HepG2 (cell line): ENCODE measurements around the gene GPC2. TPM values are rescaled to one million over a fixed set of nuclear protein-coding genes. Genes with fewer than 3 reads are reported as not detected.

Experiments
- ATAC-seq: fragments of 200-7000 bp; cut with Tn5 transposase; 3 replicates; pipeline ENCODE4 v1.9.1; 2020; ENCODE audit warnings: mild to moderate bottlenecking, moderate library complexity
- BruUV-seq: library from RNA; stranded (reverse); fragments of 400-500 nt; replicated peaks from 2 replicates; lab custom pipeline; 2021; lab: Mats Ljungman, UMichigan
- CTCF ChIA-PET: fragments of 300-600 bp; formaldehyde crosslinking; extraction: SDS; loops from one replicate; lab custom pipeline; 2021; ENCODE audit warnings: low total read pairs, inconsistent platforms, low intra/inter-chr PET ratio; lab: Yijun Ruan, JAX
- POLR2A ChIA-PET: fragments of 350-600 bp; sonication (Branson Sonifier 250); formaldehyde crosslinking; loops from one replicate; lab custom pipeline; 2020; ENCODE audit warnings: antibody characterized with exemption, inconsistent platforms; lab: Yijun Ruan, JAX
- DNase-seq: peaks from one replicate; pipeline ENCODE4 v3.0.0-alpha.2; 2015; ENCODE audit warnings: low spot score
- FAIRE-seq: peaks from 3 replicates; lab custom pipeline; 2011; peaks lifted over from hg19 to GRCh38; lab: Jason Lieb, UNC
- H2AFZ ChIP-seq: one replicate; pipeline ENCODE4 v1.6.1; 2011; ENCODE audit warnings: low read length, inconsistent platforms
- H3K27ac ChIP-seq: fragments of 300-600 bp; 3 replicates; pipeline ENCODE4 v1.8.0; 2011; ENCODE audit warnings: mixed run types, mild to moderate bottlenecking, mixed read lengths, low read length, inconsistent platforms; ENCODE audit not compliant: insufficient read depth; ENCODE audit errors: extremely low read length
- H3K27me3 ChIP-seq, 2 experiments: fragments of 200-600 bp in 1 of 2; 2 replicates in 1 of 2; 3 replicates in 1 of 2; pipeline versions ENCODE4 v1.6.0 to v1.8.0; 2011; ENCODE audit warnings: low read length in 2 of 2, mild to moderate bottlenecking in 2 of 2, moderate library complexity in 2 of 2, inconsistent platforms in 1 of 2; ENCODE audit not compliant: insufficient read depth in 2 of 2, control insufficient read depth in 1 of 2
- H3K36me3 ChIP-seq, 2 experiments: fragments of 200-600 bp in 1 of 2; replicated peaks in 1 of 2; 2 replicates in 1 of 2; 3 replicates in 1 of 2; pipeline versions ENCODE4 v1.5.1 to v1.8.0; 2011; ENCODE audit warnings: low read length in 2 of 2, inconsistent platforms in 1 of 2; ENCODE audit not compliant: insufficient read depth in 2 of 2, control insufficient read depth in 1 of 2
- H3K4me1 ChIP-seq: 2 replicates; pipeline ENCODE4 v1.5.1; 2012; ENCODE audit warnings: low read length, inconsistent platforms; ENCODE audit not compliant: insufficient read depth
- H3K4me2 ChIP-seq: 2 replicates; pipeline ENCODE4 v1.6.0; 2011; ENCODE audit warnings: low read depth, low read length, inconsistent platforms
- H3K4me3 ChIP-seq, 3 experiments: fragments of 200-600 bp in 1 of 3; sonication (generic), shearing (Covaris generic) in 1 of 3; replicated peaks in 1 of 3; 2 replicates each; pipeline ENCODE4 v1.5.1; 2011 to 2016; ENCODE audit warnings: low read length in 3 of 3, inconsistent platforms in 2 of 3, low read depth in 2 of 3, mild to moderate bottlenecking in 2 of 3, control low read depth in 1 of 3, mixed read lengths in 1 of 3; ENCODE audit not compliant: insufficient read depth in 1 of 3
- H3K79me2 ChIP-seq: one replicate; pipeline ENCODE4 v1.6.1; 2011; ENCODE audit warnings: low read length, inconsistent platforms; ENCODE audit not compliant: insufficient read depth
- H3K9ac ChIP-seq: 2 replicates; pipeline ENCODE4 v1.6.0; 2011; ENCODE audit warnings: mild to moderate bottlenecking, low read depth, low read length, inconsistent platforms; ENCODE audit not compliant: insufficient read depth
- H3K9me3 ChIP-seq: 2 replicates; pipeline ENCODE4 v1.5.1; 2012; ENCODE audit warnings: mild to moderate bottlenecking, low read length
- H4K20me1 ChIP-seq: 2 replicates; pipeline ENCODE4 v1.6.0; 2011; ENCODE audit warnings: inconsistent platforms, mild to moderate bottlenecking, low read length, moderate library complexity; ENCODE audit not compliant: insufficient read depth
- DR1 ChIP-seq: sonication (generic); formaldehyde crosslinking; IDR thresholded peaks from 2 replicates; pipeline ENCODE4 v1.8.0; 2021; ENCODE audit warnings: mild to moderate bottlenecking, missing genetic modification reagents, inconsistent platforms
- GABPB1 ChIP-seq: IDR thresholded peaks from 2 replicates; pipeline ENCODE4 v1.6.1; 2016; ENCODE audit warnings: mild to moderate bottlenecking, missing genetic modification reagents, moderate library complexity, missing compliant biosample characterization
- IKZF4 ChIP-seq: sonication (generic); formaldehyde crosslinking; IDR thresholded peaks from 2 replicates; pipeline ENCODE4 v1.5.1; 2020; ENCODE audit warnings: borderline replicate concordance, mild to moderate bottlenecking, low read depth, missing genetic modification reagents; ENCODE audit errors: not compliant biosample characterization
- JDP2 ChIP-seq: sonication (generic); formaldehyde crosslinking; IDR thresholded peaks from 2 replicates; pipeline ENCODE4 v1.8.1; 2022; ENCODE audit warnings: missing genetic modification reagents, borderline replicate concordance
- NR1H2 ChIP-seq: sonication (generic); formaldehyde crosslinking; IDR thresholded peaks from 2 replicates; pipeline ENCODE4 v1.8.1; 2022; ENCODE audit warnings: low read depth, missing genetic modification reagents, borderline replicate concordance
- YY1 ChIP-seq: IDR thresholded peaks from 2 replicates; pipeline ENCODE4 v1.6.1; 2011; ENCODE audit warnings: low read length, low read depth, moderate library complexity, mild to moderate bottlenecking; ENCODE audit not compliant: insufficient read depth, insufficient replicate concordance
- ZNF431 ChIP-seq: sonication (generic); formaldehyde crosslinking; IDR thresholded peaks from 2 replicates; pipeline ENCODE4 v1.9.0; 2022; ENCODE audit warnings: missing genetic modification reagents, low read depth, mild to moderate bottlenecking, borderline replicate concordance
- ZSCAN12 ChIP-seq: sonication (generic); formaldehyde crosslinking; IDR thresholded peaks from 2 replicates; pipeline ENCODE4 v1.9.0; 2021; ENCODE audit warnings: mild to moderate bottlenecking, missing genetic modification reagents
- WGBS: methylation state at CpG from one replicate; pipeline ENCODE4 v1.1.6; 2017; ENCODE audit warnings: low lambda C conversion rate; 5-methylcytosine and 5-hydroxymethylcytosine counted together
- in situ Hi-C: cut with HindIII; loops from 2 replicates; pipeline ENCODE4 v1.10.0; 2017; ENCODE audit warnings: low pct_unique_long_range_greater_than_20kb; ENCODE audit not compliant: extremely low pct_ligation_motif_present
- intact Hi-C: fragments of 100-400 bp; cut with micrococcal nuclease; formaldehyde crosslinking; loops from one replicate; pipeline ENCODE4 v1.10.0; 2022; ENCODE audit not compliant: unreplicated experiment
- polyA plus RNA-seq, 8 experiments: library from polyadenylated mRNA; depleted of rRNA in 3 of 8; stranded (reverse) in 7 of 8; unstranded in 1 of 8; fragments of >200 nt; fragmentation: Illumina TruSeq in 4 of 8; extraction: Trizol in 4 of 8; gene quantifications; 2 replicates each; pipeline versions ENCODE4 v1.2.1 to v1.2.3, GENCODE V29; 2011 to 2016; ENCODE audit warnings: low read depth in 4 of 8, missing spikeins in 1 of 8, mixed read lengths in 1 of 8; ENCODE audit not compliant: insufficient read depth in 1 of 8
- total RNA-seq, 5 experiments: library from RNA; depleted of rRNA; stranded (reverse); fragments of >200 nt; fragmentation: Illumina TruSeq; extraction: Trizol; gene quantifications; 2 replicates each; pipeline ENCODE4 v1.2.3, GENCODE V29; 2016; ENCODE audit warnings: low read depth in 1 of 5
- TF ChIP-seq, protein P1 (sequence below): sonication (generic); formaldehyde crosslinking; IDR thresholded peaks from 2 replicates; pipeline ENCODE4 v1.4.0; 2020; ENCODE audit warnings: missing genetic modification reagents
- TF ChIP-seq, protein P2 (sequence below): sonication (generic); formaldehyde crosslinking; IDR thresholded peaks from 2 replicates; pipeline ENCODE4 v1.4.0; 2020; ENCODE audit warnings: missing genetic modification reagents

Gene GPC2
- total and polyA plus RNA-seq, 2 of the 13 experiments (the other 11 are each of a cell fraction or from before 2014, with no cell fraction given), result 0.64 to 0.78 TPM

DNA sequence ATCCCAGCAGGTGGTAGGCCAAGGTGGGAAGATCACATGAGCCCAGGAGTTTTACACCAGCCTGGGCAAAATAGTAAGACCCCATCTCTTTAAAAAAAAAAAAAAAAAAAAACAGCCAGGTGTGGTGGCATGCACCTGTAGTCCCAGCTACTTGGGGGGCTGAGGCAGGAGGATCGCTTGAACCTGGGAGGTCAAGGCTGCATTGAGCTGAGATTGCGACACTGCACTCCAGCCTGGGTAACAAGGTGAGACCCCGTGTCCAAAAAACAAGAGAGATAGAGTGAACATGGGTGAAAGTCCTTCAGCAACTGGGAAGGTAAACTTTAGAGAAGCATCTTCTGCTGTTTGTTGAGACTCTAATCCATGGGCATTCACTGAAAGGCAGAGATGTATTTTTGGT is 34.7 kb downstream of the GPC2 start (continued):
- TF ChIP-seq JDP2 (CRISPR knock-in tag), result no peak
- TF ChIP-seq, protein P1, sequence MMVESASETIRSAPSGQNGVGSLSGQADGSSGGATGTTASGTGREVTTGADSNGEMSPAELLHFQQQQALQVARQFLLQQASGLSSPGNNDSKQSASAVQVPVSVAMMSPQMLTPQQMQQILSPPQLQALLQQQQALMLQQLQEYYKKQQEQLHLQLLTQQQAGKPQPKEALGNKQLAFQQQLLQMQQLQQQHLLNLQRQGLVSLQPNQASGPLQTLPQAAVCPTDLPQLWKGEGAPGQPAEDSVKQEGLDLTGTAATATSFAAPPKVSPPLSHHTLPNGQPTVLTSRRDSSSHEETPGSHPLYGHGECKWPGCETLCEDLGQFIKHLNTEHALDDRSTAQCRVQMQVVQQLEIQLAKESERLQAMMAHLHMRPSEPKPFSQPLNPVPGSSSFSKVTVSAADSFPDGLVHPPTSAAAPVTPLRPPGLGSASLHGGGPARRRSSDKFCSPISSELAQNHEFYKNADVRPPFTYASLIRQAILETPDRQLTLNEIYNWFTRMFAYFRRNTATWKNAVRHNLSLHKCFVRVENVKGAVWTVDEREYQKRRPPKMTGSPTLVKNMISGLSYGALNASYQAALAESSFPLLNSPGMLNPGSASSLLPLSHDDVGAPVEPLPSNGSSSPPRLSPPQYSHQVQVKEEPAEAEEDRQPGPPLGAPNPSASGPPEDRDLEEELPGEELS (CRISPR knock-in tag), result no peak
- TF ChIP-seq GABPB1 (CRISPR knock-in tag), result no peak
- TF ChIP-seq YY1, result no peak
- TF ChIP-seq, all 625 proteins: peak for 3

DNA sequence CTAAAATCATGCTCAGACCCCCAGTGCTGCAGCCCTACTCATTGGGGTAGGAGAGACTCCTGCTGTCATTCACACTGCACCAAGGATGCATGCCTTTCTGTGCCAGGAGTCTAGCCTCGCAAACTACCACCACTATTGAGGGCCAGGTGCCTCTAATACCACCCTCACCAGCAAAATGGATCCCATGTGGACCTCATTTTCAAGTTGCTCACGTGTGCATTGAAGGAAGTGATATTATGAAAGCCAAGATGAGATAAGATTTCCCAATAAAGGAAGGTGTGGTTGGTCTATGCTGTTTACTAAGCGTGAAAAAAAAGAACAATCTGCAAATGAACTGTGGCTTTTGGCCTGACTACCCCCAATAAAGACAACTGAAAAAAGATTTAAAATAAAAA is 35.6 kb downstream of the GPC2 start:
- Histone ChIP-seq H3K4me3 (no peak overlapping the region), H3K9me3 (no peaks in the 10 kb centered on the region), H4K20me1 (no peaks in the 10 kb centered on the region), H3K27ac (no peak overlapping the region), H2AFZ (no peak overlapping the region), H3K79me2 (no peaks in the 10 kb centered on the region), H3K4me2 (no peak overlapping the region), H3K4me1 (peaks cover 13% of the 10 kb centered on the region), H3K9ac (no peak overlapping the region), H3K27me3 (no peaks in the 10 kb centered on the region), H3K36me3 (no peaks in the 10 kb centered on the region)
- ATAC-seq (no peak), FAIRE-seq (no peak), DNase-seq (no peak)
- ChIA-PET CTCF (no interaction called here), POLR2A (no interaction called here)
- in situ Hi-C loops, result no loop called here
- TF ChIP-seq NR1H2 (CRISPR knock-in tag) (no peak), IKZF4 (no peak), DR1 (no peak), ZNF431 (no peak), ZSCAN12 (CRISPR knock-in tag) (no peak)
- TF ChIP-seq, protein P2, sequence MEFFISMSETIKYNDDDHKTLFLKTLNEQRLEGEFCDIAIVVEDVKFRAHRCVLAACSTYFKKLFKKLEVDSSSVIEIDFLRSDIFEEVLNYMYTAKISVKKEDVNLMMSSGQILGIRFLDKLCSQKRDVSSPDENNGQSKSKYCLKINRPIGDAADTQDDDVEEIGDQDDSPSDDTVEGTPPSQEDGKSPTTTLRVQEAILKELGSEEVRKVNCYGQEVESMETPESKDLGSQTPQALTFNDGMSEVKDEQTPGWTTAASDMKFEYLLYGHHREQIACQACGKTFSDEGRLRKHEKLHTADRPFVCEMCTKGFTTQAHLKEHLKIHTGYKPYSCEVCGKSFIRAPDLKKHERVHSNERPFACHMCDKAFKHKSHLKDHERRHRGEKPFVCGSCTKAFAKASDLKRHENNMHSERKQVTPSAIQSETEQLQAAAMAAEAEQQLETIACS (CRISPR knock-in tag), result no peak
- intact Hi-C loops, result no loop called here
- 66% methylated on average over 3 of the region's 3 CpGs for WGBS
- BruUV-seq, result no TSS peak
